Suppressor macrophage treated with lipopolysaccharide for 1 hour (primary cell): Measurements from ENCODE around the gene SPAG5.
A peak's percentile ranks its signal among the peaks of the same experiment; 100 is the strongest.
"Not testable (repeated sequence)": the region's sequence is repeated elsewhere in the genome, so short reads cannot be mapped to it uniquely, and the experiment has no call there.

ENCODE experiments used
- DNase-seq, 3 donors: peaks; one replicate each; pipeline ENCODE4 v3.0.0-alpha.2; 2020 to 2022

Gene SPAG5

GRCh38 chr17:28612531-28612930, 13.7 kb upstream of the SPAG5 start:
- DNase-seq: no peak

- no peak for DNase-seq
Measured at GRCh38 chr17:28610376-28610775, 11.6 kb upstream of the SPAG5 start.

- not testable (repeated sequence) for DNase-seq
Measured at GRCh38 chr17:28604031-28604430, 5.2 kb upstream of the SPAG5 start.

GRCh38 chr17:28599311-28600184, 723 bp upstream of the SPAG5 start:
- peak; percentile 90 to 98 (median 94) for DNase-seq

- DNase-seq: no peak
Measured at GRCh38 chr17:28598389-28598788, 436 bp downstream of the SPAG5 start.

- DNase-seq: peak in 2 of 3 donors; percentile 23 to 25
Measured at GRCh38 chr17:28597606-28598383, 1.0 kb downstream of the SPAG5 start.

- DNase-seq: no peak
Measured at GRCh38 chr17:28592260-28592659, 6.6 kb downstream of the SPAG5 start.

- no peak for DNase-seq
Measured at GRCh38 chr17:28585851-28586250, 13.0 kb downstream of the SPAG5 start.

GRCh38 chr17:28584434-28584833, 14.4 kb downstream of the SPAG5 start:
- no peak for DNase-seq

- DNase-seq: no peak
Measured at GRCh38 chr17:28582513-28582912, 16.3 kb downstream of the SPAG5 start.

GRCh38 chr17:28580959-28581358, 17.9 kb downstream of the SPAG5 start:
- no peak for DNase-seq

GRCh38 chr17:28579526-28579925, 19.3 kb downstream of the SPAG5 start:
- DNase-seq: no peak

GRCh38 chr17:28578246-28579195, 20.3 kb downstream of the SPAG5 start:
- no peak for DNase-seq

GRCh38 chr17:28577466-28577824, 21.4 kb downstream of the SPAG5 start:
- no peak for DNase-seq

GRCh38 chr17:28576758-28577465, 21.9 kb downstream of the SPAG5 start, which contains the start of gene ALDOC:
Gene ALDOC, minus strand, starts transcription at chr17:28576895. Its CDS starts 1,363 bp downstream, at chr17:28575532.
- DNase-seq: peak; percentile 98 to 99 (median 99)

- DNase-seq: not testable (repeated sequence)
Measured at GRCh38 chr17:28576016-28576415, 22.8 kb downstream of the SPAG5 start.

- no peak for DNase-seq
Measured at GRCh38 chr17:28575126-28575795, 23.6 kb downstream of the SPAG5 start.

- no peak for DNase-seq
Measured at GRCh38 chr17:28574526-28574925, 24.3 kb downstream of the SPAG5 start.

- no peak for DNase-seq
Measured at GRCh38 chr17:28573966-28574480, 24.8 kb downstream of the SPAG5 start.

- no peak for DNase-seq
Measured at GRCh38 chr17:28573521-28573920, 25.3 kb downstream of the SPAG5 start.

GRCh38 chr17:28573040-28573380, 25.8 kb downstream of the SPAG5 start:
- DNase-seq: no peak
